Activated naive CD8-positive, alpha-beta T cell treated with anti-CD3 and anti-CD28 coated beads, Interleukin-2, amount 50 U/mL, for 16 hours (primary cell): ENCODE measurements around the gene PCDH8.
"Not testable (repeated sequence)": the region's sequence is repeated elsewhere in the genome, so short reads cannot be mapped to it uniquely, and the experiment has no call there.

Source experiments
- DNase-seq: peaks from one replicate; pipeline ENCODE4 v3.0.0-alpha.2; 2020; ENCODE audit warnings: low read depth, low spot score

PCDH8 gene

GRCh38 chr13:52817886-52818285 is 30.6 kb downstream of the PCDH8 start:
- not testable (repeated sequence) for DNase-seq

GRCh38 chr13:52815330-52815729 is 33.1 kb downstream of the PCDH8 start:
- DNase-seq, result no peak

- DNase-seq, result no peak
Observed at GRCh38 chr13:52812941-52813340, 35.5 kb downstream of the PCDH8 start.

DNA sequence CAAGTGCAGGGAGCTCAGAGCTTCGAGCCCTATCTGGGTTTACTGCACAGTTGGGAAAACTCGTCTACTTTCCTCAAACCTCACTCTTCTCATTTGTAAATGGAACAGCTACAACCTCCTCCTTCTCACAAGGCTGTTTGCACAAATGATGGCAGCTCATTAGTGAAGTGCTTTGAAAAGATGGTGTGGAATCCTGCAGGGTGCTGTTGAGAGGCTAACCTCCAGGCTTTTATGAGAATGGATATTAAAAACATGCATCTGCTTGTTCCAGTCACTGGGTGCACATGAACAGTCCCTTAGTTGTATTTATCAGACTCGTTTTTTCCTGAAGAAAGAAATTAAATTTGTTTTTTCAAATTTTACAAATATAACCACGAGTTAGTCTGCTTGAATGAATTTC is 36.6 kb downstream of the PCDH8 start:
- DNase-seq, result no peak

GRCh38 chr13:52810526-52810925 is 37.9 kb downstream of the PCDH8 start:
- no peak for DNase-seq

GRCh38 chr13:52810011-52810410 is 38.4 kb downstream of the PCDH8 start:
- DNase-seq, result no peak

DNA sequence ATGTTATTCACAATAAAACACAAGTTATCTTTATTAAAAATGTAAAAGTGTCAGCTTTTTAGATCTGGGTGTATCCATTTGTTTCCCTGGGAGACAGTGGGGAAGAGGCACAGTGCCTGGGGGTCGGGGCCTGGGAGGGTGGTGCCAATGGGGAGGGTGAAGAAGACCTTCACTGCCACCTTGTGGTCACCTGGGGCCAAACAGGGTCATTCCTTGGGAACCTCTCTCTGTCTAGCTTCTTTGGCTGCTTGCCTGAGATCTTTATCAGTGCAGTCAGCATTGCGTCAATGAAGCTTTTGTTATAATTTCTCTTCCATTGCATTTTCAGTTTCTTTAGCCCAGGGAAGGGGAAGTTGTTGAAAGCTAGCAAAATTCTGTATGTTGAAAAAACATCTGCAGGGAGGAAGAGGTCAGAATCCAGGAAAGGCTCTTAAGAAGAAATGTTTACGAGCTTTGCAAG is 39.1 kb downstream of the PCDH8 start:
- DNase-seq, result no peak

- DNase-seq, result no peak
Observed at GRCh38 chr13:52808842-52809219, 39.6 kb downstream of the PCDH8 start.

- DNase-seq, result no peak
Observed at GRCh38 chr13:52806029-52806428, 42.4 kb downstream of the PCDH8 start.

- DNase-seq, result no peak
Observed at GRCh38 chr13:52804202-52804641, 44.2 kb downstream of the PCDH8 start.

DNA sequence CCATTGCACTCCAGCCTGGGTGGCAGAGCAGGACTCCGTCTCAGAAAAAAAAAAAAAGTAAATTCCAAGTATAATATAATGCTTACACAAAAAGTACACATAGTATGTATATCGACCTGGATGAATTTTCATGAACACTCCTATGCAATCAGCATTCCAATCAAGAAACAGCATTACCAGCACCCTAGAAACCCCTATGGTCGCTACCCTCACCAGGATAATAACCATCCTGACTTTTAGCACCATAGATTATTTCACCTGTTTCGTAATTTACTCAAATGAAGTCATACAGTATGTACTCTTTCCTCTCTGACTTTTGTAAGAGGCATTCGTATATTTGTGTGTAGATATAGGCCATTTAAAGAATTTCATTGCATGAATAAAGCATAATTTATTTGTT is 47.6 kb downstream of the PCDH8 start:
- DNase-seq, result no peak

DNA sequence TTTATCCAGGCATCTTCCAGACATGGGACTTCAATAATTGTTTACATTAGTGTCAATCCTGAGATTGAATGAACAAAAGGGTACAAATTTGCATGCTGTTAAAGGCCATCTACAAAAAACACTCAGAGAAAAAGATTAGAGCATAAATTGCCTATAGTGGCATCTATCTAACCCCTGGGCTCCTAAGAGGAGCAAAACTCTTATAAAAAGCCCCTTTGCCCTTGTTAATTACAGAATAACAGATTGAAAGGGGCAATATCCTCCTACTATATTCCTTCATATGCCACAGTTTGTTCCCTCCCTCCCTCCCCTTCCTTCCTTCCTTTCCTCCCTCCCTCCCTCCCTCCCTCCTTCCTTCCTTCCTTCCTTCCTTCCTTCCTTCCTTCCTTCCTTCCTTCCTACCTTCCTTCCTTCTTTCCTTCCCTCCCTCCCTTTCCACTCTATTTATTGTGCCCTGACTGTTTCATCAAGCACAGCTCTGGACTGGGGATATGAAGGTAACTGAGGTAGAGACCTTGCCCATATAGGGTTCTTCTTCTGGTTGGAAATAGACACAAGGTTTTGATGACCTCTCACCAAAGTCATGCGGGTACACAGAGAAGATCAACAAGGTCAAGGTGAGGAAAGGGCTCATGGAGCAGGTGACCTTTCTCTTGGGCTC is 49.5 kb downstream of the PCDH8 start:
- DNase-seq, result no peak

DNA sequence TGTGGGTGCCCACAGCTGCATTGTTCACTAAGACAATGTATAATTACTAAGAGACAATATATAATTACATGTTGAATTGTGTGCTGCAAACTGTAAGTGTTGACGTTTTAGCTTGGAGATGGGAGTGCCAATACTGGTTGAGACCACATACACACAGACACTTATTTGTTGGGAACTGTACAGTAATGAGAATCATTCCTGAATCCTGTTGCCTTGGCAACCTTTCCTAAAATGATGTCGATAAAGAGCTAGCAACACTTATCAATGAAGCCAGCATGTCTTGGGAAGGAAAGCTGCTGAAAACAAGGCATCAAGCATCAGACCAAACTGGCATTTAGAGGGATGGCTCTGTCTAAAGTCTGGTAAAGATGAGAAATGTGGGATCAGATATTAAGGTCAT is 51.3 kb downstream of the PCDH8 start:
- no peak for DNase-seq

DNA sequence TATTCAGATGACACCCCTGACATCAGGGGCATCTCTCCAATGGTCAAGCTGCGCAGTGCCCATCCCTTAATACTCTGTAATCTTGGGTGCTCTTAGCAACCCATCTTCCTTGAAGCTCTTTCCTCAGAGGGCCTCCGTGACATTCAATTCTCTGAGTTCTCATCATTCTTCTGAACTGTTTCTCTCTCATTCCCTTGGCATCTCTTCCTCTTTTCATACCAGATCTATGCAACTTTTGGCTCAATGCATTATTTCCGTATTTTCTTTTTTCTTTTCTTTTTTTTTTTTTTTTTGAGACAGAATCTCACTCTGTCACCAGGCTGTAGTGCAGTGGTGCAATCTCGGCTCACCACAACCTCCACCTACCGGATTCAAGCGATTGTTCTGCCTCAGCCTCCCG is 53.9 kb downstream of the PCDH8 start:
- DNase-seq, result no peak

DNA sequence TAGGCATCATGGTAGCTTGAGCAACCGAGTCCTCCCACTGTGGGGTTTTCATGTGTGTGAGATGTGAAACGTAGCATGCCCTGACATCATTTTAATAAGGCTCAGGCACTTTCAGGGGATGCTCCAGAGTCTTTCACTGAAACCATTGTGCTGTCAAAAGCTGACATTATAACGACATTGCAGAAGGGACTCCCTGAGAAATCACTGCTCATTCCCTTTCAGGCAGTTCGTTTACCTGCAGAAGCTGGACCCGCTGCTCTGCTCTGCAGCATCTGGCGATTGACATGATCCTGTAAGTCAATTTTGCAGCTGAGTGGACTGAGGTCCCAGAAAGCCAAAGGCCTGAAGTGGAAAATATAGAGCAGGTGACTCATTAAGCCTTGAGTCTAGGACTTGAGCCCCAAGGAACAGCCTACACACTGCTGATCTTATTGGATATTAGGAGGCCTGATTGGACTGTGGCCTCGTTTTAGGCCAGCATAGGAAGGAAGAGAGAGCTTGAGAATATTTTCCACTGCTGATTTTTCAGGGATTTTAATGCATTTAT is 54.9 kb downstream of the PCDH8 start:
- no peak for DNase-seq
